ENCODE results near the gene CBLN2. TPM values are rescaled to one million over a fixed set of nuclear protein-coding genes. Genes with fewer than 3 reads are reported as not detected.

The CBLN2 gene
- total RNA-seq (0.15 and 2.0 TPM in 2 replicates), polyA plus RNA-seq (1.0 and 1.9 TPM in 2 replicates)

- H3K27ac ChIP-seq, result no peak within 1 kb of the TSS
- peaks cover 49% of the 10 kb centered on the region for H3K27me3 ChIP-seq
- peak within 1 kb of the TSS; percentile 42 for H3K4me3 ChIP-seq
- TF ChIP-seq CTCF (IDR thresholded peaks at IDR 0.05; ENCODE audit: low read depth, low read length), result peak; percentile 85
- H3K9me3 ChIP-seq (ENCODE audit: low read depth), result no peaks in the 10 kb centered on the region
- H3K4me1 ChIP-seq (ENCODE audit: low read depth), result no peaks in the 10 kb centered on the region
- DNase-seq (ENCODE audit: low read depth in 1 of 2, low spot score in 1 of 2), result peak; percentile 79 to 92
- no peaks in the 10 kb centered on the region for H3K36me3 ChIP-seq
Observed at GRCh38 chr18:72544092-72544886, at the start of gene CBLN2. CBLN2 (minus strand) TSS chr18:72544342; CDS start chr18:72542160, 2,182 bp downstream.

GRCh38 chr18:72588360-72588759 lies 44.2 kb upstream of the CBLN2 start:
- Histone ChIP-seq H3K9me3 (ENCODE audit: low read depth) (peaks cover 4% of the 10 kb centered on the region), H3K4me3 (no peak overlapping the region), H3K27ac (no peak overlapping the region), H3K36me3 (no peaks in the 10 kb centered on the region), H3K4me1 (ENCODE audit: low read depth) (peaks cover 9% of the 10 kb centered on the region), H3K27me3 (no peaks in the 10 kb centered on the region)
- no peak for TF ChIP-seq CTCF (IDR thresholded peaks at IDR 0.05; ENCODE audit: low read depth, low read length)
- DNase-seq (ENCODE audit: low read depth in 1 of 2, low spot score in 1 of 2), result no peak

- H3K27ac ChIP-seq, result no peak overlapping the region
- H3K36me3 ChIP-seq, result no peaks in the 10 kb centered on the region
- H3K4me3 ChIP-seq, result no peak overlapping the region
- DNase-seq (ENCODE audit: low read depth in 1 of 2, low spot score in 1 of 2), result no peak
- H3K4me1 ChIP-seq (ENCODE audit: low read depth), result peaks cover 23% of the 10 kb centered on the region
- H3K27me3 ChIP-seq, result no peaks in the 10 kb centered on the region
- no peak for TF ChIP-seq CTCF (IDR thresholded peaks at IDR 0.05; ENCODE audit: low read depth, low read length)
- no peaks in the 10 kb centered on the region for H3K9me3 ChIP-seq (ENCODE audit: low read depth)
Observed at GRCh38 chr18:72584787-72585186, 40.6 kb upstream of the CBLN2 start.

GRCh38 chr18:72581976-72582375 lies 37.8 kb upstream of the CBLN2 start:
- no peak for TF ChIP-seq CTCF (IDR thresholded peaks at IDR 0.05; ENCODE audit: low read depth, low read length)

GRCh38 chr18:72572896-72573295 lies 28.8 kb upstream of the CBLN2 start:
- H3K9me3 ChIP-seq (ENCODE audit: low read depth), result no peaks in the 10 kb centered on the region
- H3K27ac ChIP-seq, result no peak overlapping the region
- H3K27me3 ChIP-seq, result no peaks in the 10 kb centered on the region
- peaks cover 6% of the 10 kb centered on the region for H3K4me1 ChIP-seq (ENCODE audit: low read depth)
- no peaks in the 10 kb centered on the region for H3K36me3 ChIP-seq
- no peak overlapping the region for H3K4me3 ChIP-seq
- TF ChIP-seq CTCF (IDR thresholded peaks at IDR 0.05; ENCODE audit: low read depth, low read length), result no peak
- no peak for DNase-seq (ENCODE audit: low read depth in 1 of 2, low spot score in 1 of 2)

More at GRCh38 chr18:72581976-72582375, 37.8 kb upstream of the CBLN2 start:
- Histone ChIP-seq H3K9me3 (ENCODE audit: low read depth) (no peaks in the 10 kb centered on the region), H3K27me3 (no peaks in the 10 kb centered on the region), H3K36me3 (no peaks in the 10 kb centered on the region), H3K4me3 (no peak overlapping the region), H3K4me1 (ENCODE audit: low read depth) (peaks cover 23% of the 10 kb centered on the region), H3K27ac (no peak overlapping the region)
- DNase-seq (ENCODE audit: low read depth in 1 of 2, low spot score in 1 of 2), result no peak
